Naive thymus-derived CD4-positive, alpha-beta T cell (primary cell): Measurements from ENCODE around the gene KHK. TPM values are rescaled to one million over a fixed set of nuclear protein-coding genes. Genes with fewer than 3 reads are reported as not detected.
A peak's percentile ranks its signal among the peaks of the same experiment; 100 is the strongest.

Experiments used
- ATAC-seq: fragments of 150-1000 bp; cut with Tn5 transposase; 2 replicates; pipeline ENCODE4 v1.10.0; 2021; ENCODE audit warnings: mild to moderate bottlenecking, moderate library complexity
- CTCF ChIA-PET: fragments of 350-600 bp; sonication (Branson Sonifier 250); formaldehyde crosslinking; loops from one replicate; lab custom pipeline; 2021; ENCODE audit warnings: antibody characterized with exemption; lab: Charles Lee
- POLR2A ChIA-PET: fragments of 350-600 bp; sonication (Branson Sonifier 250); formaldehyde crosslinking; loops from one replicate; lab custom pipeline; 2021; ENCODE audit warnings: antibody characterized with exemption, inconsistent platforms; lab: Charles Lee
- DNase-seq, 9 donors: peaks; one replicate each; pipeline versions ENCODE4 v3.0.0 to v3.0.0-alpha.2; 2020 to 2022; ENCODE audit warnings: mixed read lengths in 1 of 9
- H3K27ac ChIP-seq: one replicate; pipeline ENCODE4 v1.7.0; 2013; ENCODE audit warnings: mild to moderate bottlenecking, low read depth, low read length, moderate library complexity
- H3K27me3 ChIP-seq, 2 donors: one replicate each; pipeline ENCODE4 v1.7.0; 2013; ENCODE audit warnings: low read length in 2 of 2, mild to moderate bottlenecking in 2 of 2, moderate library complexity in 2 of 2; ENCODE audit not compliant: control insufficient read depth in 2 of 2, insufficient read depth in 2 of 2
- H3K36me3 ChIP-seq, 3 experiments: 1 replicate in 2 of 3; 2 replicates in 1 of 3; pipeline ENCODE4 v1.7.0; 2013; ENCODE audit warnings: low read length in 3 of 3, mild to moderate bottlenecking in 3 of 3, moderate library complexity in 1 of 3; ENCODE audit not compliant: insufficient read depth in 3 of 3, control insufficient read depth in 2 of 3
- H3K4me1 ChIP-seq, 2 donors: one replicate each; pipeline ENCODE4 v1.7.0; 2013; ENCODE audit warnings: low read length in 2 of 2, mild to moderate bottlenecking in 2 of 2, moderate library complexity in 1 of 2; ENCODE audit not compliant: control insufficient read depth in 2 of 2, insufficient read depth in 2 of 2
- H3K4me3 ChIP-seq: 2 replicates; pipeline ENCODE4 v1.7.0; 2013; ENCODE audit warnings: mild to moderate bottlenecking, low read length
- H3K9me3 ChIP-seq, 3 experiments: 1 replicate in 2 of 3; 2 replicates in 1 of 3; pipeline ENCODE4 v1.7.0; 2013; ENCODE audit warnings: low read length in 3 of 3; ENCODE audit not compliant: control insufficient read depth in 2 of 3
- H3K27ac Mint-ChIP-seq, 9 donors: one replicate each; pipeline ENCODE4 v1.8.0; 2020 to 2022; ENCODE audit warnings: mixed read lengths in 9 of 9, mild to moderate bottlenecking in 8 of 9, moderate library complexity in 5 of 9, inconsistent platforms in 2 of 9
- H3K27me3 Mint-ChIP-seq, 5 donors: one replicate each; pipeline ENCODE4 v1.8.0; 2021 to 2022; ENCODE audit warnings: mixed read lengths in 5 of 5, mild to moderate bottlenecking in 1 of 5
- H3K36me3 Mint-ChIP-seq, 5 donors: one replicate each; pipeline ENCODE4 v1.8.0; 2020 to 2022; ENCODE audit warnings: mixed read lengths in 5 of 5, mild to moderate bottlenecking in 3 of 5, inconsistent platforms in 1 of 5
- H3K4me1 Mint-ChIP-seq, 7 donors: one replicate each; pipeline ENCODE4 v1.8.0; 2020 to 2022; ENCODE audit warnings: mixed read lengths in 7 of 7, mild to moderate bottlenecking in 3 of 7, inconsistent platforms in 1 of 7
- H3K4me3 Mint-ChIP-seq, 10 donors: one replicate each; pipeline ENCODE4 v1.8.0; 2020 to 2022; ENCODE audit warnings: mild to moderate bottlenecking in 10 of 10, mixed read lengths in 10 of 10, moderate library complexity in 6 of 10, inconsistent platforms in 2 of 10
- H3K9me3 Mint-ChIP-seq, 11 donors: one replicate each; pipeline ENCODE4 v1.8.0; 2020 to 2022; ENCODE audit warnings: mixed read lengths in 11 of 11, mild to moderate bottlenecking in 4 of 11, inconsistent platforms in 1 of 11, moderate library complexity in 1 of 11
- intact Hi-C, 2 donors: fragments of 100-400 bp; cut with micrococcal nuclease; formaldehyde crosslinking; loops; one replicate each; pipeline ENCODE4 v1.15.1; 2023
- polyA plus RNA-seq, 2 donors: library from polyadenylated mRNA; unstranded; fragments of 300-500 nt; fragmentation: Illumina TruSeq; gene quantifications; one replicate each; pipeline ENCODE4 v1.2.3, GENCODE V29; 2021
- total RNA-seq, 6 experiments: library from RNA in 5 of 6; stranded (reverse) in 5 of 6; gene quantifications; 1 replicate in 5 of 6; 2 replicates in 1 of 6; pipeline ENCODE4 v1.2.3 and lab custom pipeline; 2021 to 2026

Gene KHK
- total and polyA plus RNA-seq, 7 experiments from 2014 or later, result 5.8 to 13.8 (median 7.6) TPM

GRCh38 chr2:27080140-27080469 is 6.5 kb upstream of the KHK start:
- peak overlapping the region in 3 of 10 donors; percentile 19 to 82 (median 34) for H3K4me3 Mint-ChIP-seq

GRCh38 chr2:27080603-27080936 is 6.0 kb upstream of the KHK start:
- H3K27ac Mint-ChIP-seq, result peak overlapping the region in 6 of 9 donors; percentile 95 to 98 (median 97)
- H3K9me3 Mint-ChIP-seq, result no peaks in the 10 kb centered on the region
- Histone ChIP-seq H3K4me3 (no peak overlapping the region), H3K4me1 (peaks cover 17 to 21% of the 10 kb centered on the region in 2 donors), H3K27ac (peak overlapping the region; percentile 69), H3K36me3 (no peaks in the 10 kb centered on the region), H3K27me3 (no peaks in the 10 kb centered on the region), H3K9me3 (no peaks in the 10 kb centered on the region)
- CTCF ChIA-PET, result no interaction called here
- POLR2A ChIA-PET, result interaction anchor here (0.5 to 12.0 kb wide), 8 partner anchors 8 to 183 kb away, joined by 3 to 134 read pairs (median 6); partner anchors contain the start of genes AGBL5, ATRAID, OST4 and SLC5A6
- ATAC-seq (no peak), DNase-seq (no peak)
- H3K36me3 Mint-ChIP-seq, result no peaks in the 10 kb centered on the region
- H3K4me1 Mint-ChIP-seq, result peaks cover 24 to 52% (median 40%) of the 10 kb centered on the region in 7 donors
- no peaks in the 10 kb centered on the region for H3K27me3 Mint-ChIP-seq
- peak overlapping the region in 8 of 10 donors; percentile 74 to 96 (median 86) for H3K4me3 Mint-ChIP-seq
- intact Hi-C loops, result loop anchor here (2.0 to 10.0 kb wide), 3 partner anchors 120 to 404 kb away; partner anchors contain the start of genes EIF2B4 (in 1 of the 2), IFT172 (in 1 of the 2) and SNX17 (in 1 of the 2)

More at GRCh38 chr2:27080140-27080469, 6.5 kb upstream of the KHK start:
- Mint-ChIP-seq H3K36me3 (no peaks in the 10 kb centered on the region), H3K9me3 (no peaks in the 10 kb centered on the region), H3K27ac (peak overlapping the region in 7 of 9 donors; percentile 4 to 97 (median 79)), H3K27me3 (no peaks in the 10 kb centered on the region), H3K4me1 (peaks cover 23 to 52% (median 40%) of the 10 kb centered on the region in 7 donors)
- H3K9me3 ChIP-seq, result no peaks in the 10 kb centered on the region
- CTCF ChIA-PET, result no interaction called here
- no peaks in the 10 kb centered on the region for H3K36me3 ChIP-seq
- no peaks in the 10 kb centered on the region for H3K27me3 ChIP-seq
- no peak overlapping the region for H3K4me3 ChIP-seq
- H3K27ac ChIP-seq, result no peak overlapping the region
- DNase-seq, result no peak
- no peak for ATAC-seq
- POLR2A ChIA-PET, result interaction anchor here (1.7 to 11.1 kb wide), 2 partner anchors 7 to 47 kb away, joined by 7 to 134 read pairs; partner anchors contain the start of genes OST4 and TMEM214
- peaks cover 14 to 25% of the 10 kb centered on the region in 2 donors for H3K4me1 ChIP-seq
- intact Hi-C loops, result loop anchor here (2.0 to 10.0 kb wide), 3 partner anchors 119 to 405 kb away; partner anchors contain the start of genes EIF2B4 (in 1 of the 2), IFT172 (in 1 of the 2) and SNX17 (in 1 of the 2)

- POLR2A ChIA-PET, result interaction anchor here (0.8 to 12.0 kb wide), 10 partner anchors 8 to 274 kb away, joined by 3 to 134 read pairs (median 7); partner anchors contain the start of genes AGBL5, ATRAID, GTF3C2 and OST4
- CTCF ChIA-PET, result interaction anchor here (0.6 to 1.6 kb wide), 7 partner anchors 11 to 221 kb away, joined by 3 to 5 read pairs (median 4); partner anchors contain the start of gene OST4
- Histone ChIP-seq H3K4me3 (peak overlapping the region; percentile 48), H3K27ac (peak overlapping the region; percentile 69), H3K9me3 (no peaks in the 10 kb centered on the region), H3K4me1 (peaks cover 21 to 22% of the 10 kb centered on the region in 2 donors), H3K27me3 (no peaks in the 10 kb centered on the region), H3K36me3 (no peaks in the 10 kb centered on the region)
- H3K27me3 Mint-ChIP-seq, result no peaks in the 10 kb centered on the region
- no peaks in the 10 kb centered on the region for H3K9me3 Mint-ChIP-seq
- ATAC-seq (no peak), DNase-seq (no peak)
- intact Hi-C loops, result loop anchor here (1.0 to 10.0 kb wide), 10 partner anchors 11 to 403 kb away; partner anchors contain the start of genes ATRAID (in 2 of the 2), EIF2B4 (in 2 of the 2), OST4 (in 2 of the 2) and SLC5A6 (in 2 of the 2)
- H3K36me3 Mint-ChIP-seq, result no peaks in the 10 kb centered on the region
- peaks cover 19 to 44% (median 29%) of the 10 kb centered on the region in 7 donors for H3K4me1 Mint-ChIP-seq
- H3K4me3 Mint-ChIP-seq, result peak overlapping the region in 6 of 10 donors; percentile 81 to 96 (median 86)
- peak overlapping the region in 6 of 9 donors; percentile 95 to 98 (median 97) for H3K27ac Mint-ChIP-seq
Measured at GRCh38 chr2:27081984-27082772, 4.4 kb upstream of the KHK start.

- peaks cover 22 to 23% of the 10 kb centered on the region in 2 donors for H3K4me1 ChIP-seq
- peak overlapping the region in 1 of 10 donors; percentile 52 for H3K4me3 Mint-ChIP-seq
- intact Hi-C loops, result loop anchor here in 1 of 2 donors (10.0 kb wide), 1 partner anchor 402 kb away; the partner anchor contains the start of gene IFT172
Measured at GRCh38 chr2:27082773-27083409, 3.7 kb upstream of the KHK start.

GRCh38 chr2:27083410-27084296 is 2.9 kb upstream of the KHK start:
- Histone ChIP-seq H3K36me3 (no peaks in the 10 kb centered on the region), H3K9me3 (no peaks in the 10 kb centered on the region), H3K27ac (no peak overlapping the region), H3K4me1 (peaks cover 22 to 23% of the 10 kb centered on the region in 2 donors), H3K4me3 (no peak overlapping the region), H3K27me3 (no peaks in the 10 kb centered on the region)
- ATAC-seq (no peak), DNase-seq (no peak)
- CTCF ChIA-PET, result interaction anchor here (1.5 to 2.1 kb wide), 3 partner anchors 12 to 220 kb away, joined by 3 to 6 read pairs (median 4); partner anchors contain the start of gene OST4
- intact Hi-C loops, result loop anchor here in 1 of 2 donors (10.0 kb wide), 1 partner anchor 401 kb away; the partner anchor contains the start of gene IFT172
- POLR2A ChIA-PET, result interaction anchor here (0.6 to 12.0 kb wide), 6 partner anchors 11 to 178 kb away, joined by 3 to 134 read pairs (median 10); partner anchors contain the start of genes AGBL5, ATRAID, OST4 and SLC5A6
- H3K36me3 Mint-ChIP-seq, result no peaks in the 10 kb centered on the region
- H3K4me3 Mint-ChIP-seq, result peak overlapping the region in 1 of 10 donors; percentile 52
- H3K27me3 Mint-ChIP-seq, result no peaks in the 10 kb centered on the region
- peak overlapping the region in 2 of 9 donors; percentile 25 to 93 for H3K27ac Mint-ChIP-seq
- no peaks in the 10 kb centered on the region for H3K9me3 Mint-ChIP-seq
- H3K4me1 Mint-ChIP-seq, result peaks cover 19 to 47% (median 34%) of the 10 kb centered on the region in 7 donors

More at GRCh38 chr2:27082773-27083409, 3.7 kb upstream of the KHK start:
- Histone ChIP-seq H3K36me3 (no peaks in the 10 kb centered on the region), H3K27me3 (no peaks in the 10 kb centered on the region), H3K4me3 (no peak overlapping the region), H3K9me3 (no peaks in the 10 kb centered on the region), H3K27ac (no peak overlapping the region)
- no peak for DNase-seq
- Mint-ChIP-seq H3K9me3 (no peaks in the 10 kb centered on the region), H3K27ac (no peak overlapping the region), H3K36me3 (no peaks in the 10 kb centered on the region), H3K4me1 (peaks cover 19 to 45% (median 32%) of the 10 kb centered on the region in 7 donors), H3K27me3 (no peaks in the 10 kb centered on the region)
- POLR2A ChIA-PET, result interaction anchor here (0.6 to 12.0 kb wide), 8 partner anchors 10 to 178 kb away, joined by 3 to 134 read pairs (median 10); partner anchors contain the start of genes AGBL5, ATRAID, OST4 and PREB
- no peak for ATAC-seq
- CTCF ChIA-PET, result interaction anchor here (1.4 to 2.1 kb wide), 4 partner anchors 11 to 221 kb away, joined by 3 to 6 read pairs (median 4); partner anchors contain the start of gene OST4
